BJ (cell line): ENCODE measurements around the gene AAGAB. TPM values are rescaled to one million over a fixed set of nuclear protein-coding genes. Genes with fewer than 3 reads are reported as not detected.

Experiments used
- CTCF ChIA-PET: fragments of 350-600 bp; formaldehyde crosslinking; extraction: SDS; loops from one replicate; lab custom pipeline; 2021; ENCODE audit warnings: antibody characterized with exemption, inconsistent platforms; lab: Yijun Ruan, JAX
- POLR2A ChIA-PET: fragments of 300-600 bp; sonication (Branson Sonifier 250); formaldehyde crosslinking; extraction: SDS; loops from one replicate; lab custom pipeline; 2021; ENCODE audit warnings: antibody characterized with exemption; lab: Charles Lee
- DNase-seq: peaks from one replicate; pipeline ENCODE4 v3.0.0-alpha.2; 2011; ENCODE audit warnings: low read depth
- H3K27me3 ChIP-seq: 2 replicates; pipeline ENCODE4 v1.6.0; 2011; ENCODE audit warnings: low read length; ENCODE audit not compliant: control insufficient read depth, insufficient read depth
- H3K36me3 ChIP-seq: 2 replicates; pipeline ENCODE4 v1.5.1; 2011; ENCODE audit warnings: low read length; ENCODE audit not compliant: control insufficient read depth, insufficient read depth
- H3K4me3 ChIP-seq: 2 replicates; pipeline ENCODE4 v1.5.1; 2011; ENCODE audit warnings: low read depth, mild to moderate bottlenecking, control low read depth, low read length
- CTCF ChIP-seq: IDR thresholded peaks from 2 replicates; pipeline ENCODE4 v1.5.1; 2011; ENCODE audit warnings: low read depth, mild to moderate bottlenecking, control low read depth, inconsistent platforms, low read length, moderate library complexity; ENCODE audit not compliant: insufficient read depth
- polyA plus RNA-seq: library from polyadenylated mRNA; depleted of rRNA; stranded (reverse); fragments of >200 nt; gene quantifications from 2 replicates; pipeline ENCODE4 v1.2.3, GENCODE V29; 2011

Gene AAGAB
- polyA plus RNA-seq, 1 experiment, result 28.4 TPM

DNA sequence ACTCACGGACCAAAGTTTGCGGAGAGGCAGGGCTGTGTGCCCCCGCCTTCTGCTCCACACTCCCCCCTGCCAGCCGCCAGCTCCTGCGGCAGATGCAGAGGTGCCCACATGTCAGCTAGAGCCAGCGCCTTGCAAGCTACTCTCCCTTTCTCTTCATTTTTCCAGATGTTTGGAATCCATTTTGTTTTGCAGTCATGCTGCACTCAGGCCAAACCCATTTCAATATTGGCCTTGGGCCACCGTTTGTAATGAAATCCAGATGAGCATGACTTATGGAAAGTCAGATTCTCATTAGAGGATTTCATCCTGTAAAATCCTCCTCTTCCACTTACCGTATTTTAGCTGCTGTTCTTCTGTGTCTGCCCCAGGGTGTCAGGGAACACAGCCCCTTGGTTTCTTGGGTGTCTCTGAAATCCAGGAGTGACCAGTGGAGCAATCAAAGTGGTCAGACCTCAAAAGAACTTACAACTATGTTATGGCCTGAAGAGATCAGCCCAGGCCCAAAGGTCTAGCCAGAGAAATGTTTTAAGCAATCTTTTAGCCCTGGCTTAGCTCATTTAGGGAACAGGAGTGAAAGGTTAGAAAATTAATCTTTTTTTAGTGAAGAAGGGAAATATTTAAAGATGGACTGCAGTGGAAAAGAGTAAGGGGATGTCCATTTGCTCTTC is 65.8 kb downstream of the AAGAB start:
- peaks cover 49% of the 10 kb centered on the region for H3K36me3 ChIP-seq

DNA sequence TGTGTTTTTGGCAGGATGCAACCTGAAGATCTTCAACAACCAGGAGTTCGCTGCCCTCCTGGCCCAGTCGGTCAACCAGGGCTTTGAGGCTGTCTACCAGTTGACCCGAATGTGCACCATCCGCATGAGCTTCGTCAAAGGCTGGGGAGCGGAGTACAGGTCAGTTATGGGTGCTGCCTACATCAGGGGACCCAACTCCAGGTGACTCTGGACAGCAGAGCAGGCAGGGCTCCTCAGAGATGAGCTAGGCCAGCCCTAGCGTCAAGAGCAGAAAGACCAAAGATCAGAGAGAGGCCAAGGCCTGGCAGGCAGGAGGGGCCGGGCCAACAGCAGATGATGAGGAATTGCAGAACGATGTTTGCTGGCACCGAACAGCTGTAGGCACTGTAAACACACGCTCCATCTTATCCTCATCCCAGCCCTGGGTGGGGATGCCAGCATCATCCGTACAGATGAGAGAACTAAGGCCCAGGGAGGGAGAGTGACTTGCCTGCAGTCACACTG is 67.1 kb downstream of the AAGAB start:
- ChIA-PET CTCF (interaction anchor here (0.7 to 1.5 kb wide), 3 partner anchors 8 to 246 kb away, joined by 3 read pairs; no protein-coding TSS in a partner anchor), POLR2A (no interaction called here)
- Histone ChIP-seq H3K27me3 (no peaks in the 10 kb centered on the region), H3K36me3 (peaks cover 48% of the 10 kb centered on the region), H3K4me3 (no peak overlapping the region)
- DNase-seq, result no peak
- TF ChIP-seq CTCF, result no peak

More for the DNA sequence above, 65.8 kb downstream of the AAGAB start:
- Histone ChIP-seq H3K27me3 (no peaks in the 10 kb centered on the region), H3K4me3 (no peak overlapping the region)
- ChIA-PET CTCF (interaction anchor here (1.0 to 1.5 kb wide), 4 partner anchors 8 to 245 kb away, joined by 3 read pairs; no protein-coding TSS in a partner anchor), POLR2A (interaction anchor here (0.6 kb wide), 1 partner anchor 147 kb away, joined by 3 read pairs; no protein-coding TSS in a partner anchor)
- TF ChIP-seq CTCF, result no peak
- peak; percentile 87 for DNase-seq

GRCh38 chr15:67186688-67187087 is 67.8 kb downstream of the AAGAB start:
- ChIA-PET POLR2A (no interaction called here), CTCF (no interaction called here)
- no peaks in the 10 kb centered on the region for H3K27me3 ChIP-seq
- no peak for TF ChIP-seq CTCF
- H3K4me3 ChIP-seq, result no peak overlapping the region
- peaks cover 48% of the 10 kb centered on the region for H3K36me3 ChIP-seq
- no peak for DNase-seq

DNA sequence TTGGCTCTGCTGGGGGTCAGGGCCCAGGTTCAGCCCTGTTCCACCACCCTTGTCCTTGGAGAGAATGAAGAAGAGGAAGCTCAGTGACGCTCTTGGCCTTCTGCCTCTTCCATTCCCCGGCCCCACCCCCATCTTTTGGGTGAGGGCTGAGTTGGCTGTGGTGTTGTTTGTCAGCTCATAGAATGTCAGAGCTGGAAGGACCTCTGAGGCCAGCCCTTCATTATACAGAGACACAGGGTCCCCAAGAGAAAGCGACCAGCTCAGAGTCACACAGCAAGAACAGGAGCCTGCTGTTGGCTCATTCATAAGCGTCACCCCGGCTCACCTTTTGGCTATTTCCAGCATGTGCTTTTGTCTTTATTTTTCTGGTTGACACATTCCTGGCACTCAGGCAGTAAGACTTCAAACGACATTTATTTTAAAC is 68.2 kb downstream of the AAGAB start:
- DNase-seq, result no peak
- CTCF ChIA-PET, result no interaction called here
- peaks cover 47% of the 10 kb centered on the region for H3K36me3 ChIP-seq

More for the DNA sequence above, 68.2 kb downstream of the AAGAB start:
- no peak overlapping the region for H3K4me3 ChIP-seq
- POLR2A ChIA-PET, result no interaction called here
- TF ChIP-seq CTCF, result no peak
- H3K27me3 ChIP-seq, result no peaks in the 10 kb centered on the region
